T-helper 2 cell treated with Interferon-gamma antibody and Interleukin-4, amounts not matched to agents 5 μg/mL and 100 μg/mL, for 36 hours (primary cell): Measurements from ENCODE around the gene NT5DC3.
"Not testable (repeated sequence)": the region's sequence is repeated elsewhere in the genome, so short reads cannot be mapped to it uniquely, and the experiment has no call there.

ENCODE experiments used
- DNase-seq: peaks from one replicate; pipeline ENCODE4 v3.0.0; 2021; ENCODE audit warnings: low spot score
- H3K27ac Mint-ChIP-seq: one replicate; pipeline ENCODE4 v1.8.0; 2021; ENCODE audit warnings: mild to moderate bottlenecking, mixed read lengths
- H3K27me3 Mint-ChIP-seq: one replicate; pipeline ENCODE4 v1.8.0; 2021; ENCODE audit warnings: low read depth, mixed read lengths
- H3K36me3 Mint-ChIP-seq: one replicate; pipeline ENCODE4 v1.8.0; 2021; ENCODE audit warnings: low read depth, mixed read lengths
- H3K4me1 Mint-ChIP-seq: one replicate; pipeline ENCODE4 v1.8.0; 2021; ENCODE audit warnings: low read depth, mixed read lengths
- H3K4me3 Mint-ChIP-seq: one replicate; pipeline ENCODE4 v1.8.0; 2022; ENCODE audit warnings: mild to moderate bottlenecking, moderate library complexity, mixed read lengths
- H3K9me3 Mint-ChIP-seq: one replicate; pipeline ENCODE4 v1.8.0; 2021; ENCODE audit warnings: mixed read lengths

Gene NT5DC3

DNA sequence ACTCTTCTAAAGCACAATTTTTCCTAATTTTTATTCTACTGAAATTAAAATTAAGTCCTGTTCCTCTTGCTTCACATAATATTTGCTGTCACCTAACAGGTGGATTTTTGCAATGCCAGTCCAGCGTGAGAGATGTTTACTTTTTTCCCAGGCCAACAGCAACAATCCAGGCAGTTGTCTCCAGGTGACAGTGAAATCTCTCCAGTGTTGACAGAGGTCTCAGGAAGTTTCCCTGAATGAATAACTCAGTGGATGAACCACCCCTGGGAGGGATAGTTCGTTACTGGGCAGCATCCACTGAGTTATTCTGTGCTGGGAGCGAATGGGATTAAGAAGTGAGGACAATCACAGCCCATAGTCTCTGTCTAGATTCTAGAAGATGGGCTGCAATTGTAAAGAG is 7.1 kb upstream of the NT5DC3 start:
- peaks cover 25% of the 10 kb centered on the region for H3K27me3 Mint-ChIP-seq
- H3K36me3 Mint-ChIP-seq, result no peaks in the 10 kb centered on the region
- no peak overlapping the region for H3K27ac Mint-ChIP-seq

DNA sequence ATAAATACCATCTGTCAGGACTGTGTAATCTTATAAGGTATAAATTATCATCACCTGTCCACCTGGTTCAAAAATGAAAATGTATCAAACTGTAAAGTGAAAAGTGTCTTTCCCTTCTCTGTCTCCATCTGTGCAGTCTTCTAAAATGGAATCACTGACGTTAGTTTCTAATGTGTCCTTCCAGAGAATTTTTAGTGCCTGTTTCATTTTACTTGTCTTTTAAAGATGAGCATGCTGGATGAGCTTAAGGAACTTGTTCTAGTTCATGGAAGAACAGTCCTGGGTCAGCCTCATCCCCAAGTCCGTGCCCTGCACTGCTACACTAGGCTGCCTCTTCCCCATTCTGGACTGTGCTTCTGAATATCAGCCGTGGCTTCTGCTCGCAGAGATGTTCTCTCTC is 5.4 kb upstream of the NT5DC3 start:
- Mint-ChIP-seq H3K36me3 (no peaks in the 10 kb centered on the region), H3K9me3 (no peaks in the 10 kb centered on the region), H3K27ac (no peak overlapping the region), H3K4me1 (peaks cover 3% of the 10 kb centered on the region), H3K4me3 (no peak overlapping the region), H3K27me3 (peaks cover 26% of the 10 kb centered on the region)
- DNase-seq, result no peak

More for the DNA sequence above, 7.1 kb upstream of the NT5DC3 start:
- Mint-ChIP-seq H3K9me3 (no peaks in the 10 kb centered on the region), H3K4me3 (no peak overlapping the region), H3K4me1 (no peaks in the 10 kb centered on the region)
- DNase-seq, result no peak

GRCh38 chr12:103844305-103844704 is 3.3 kb upstream of the NT5DC3 start:
- H3K36me3 Mint-ChIP-seq, result no peaks in the 10 kb centered on the region

GRCh38 chr12:103841690-103842584 is 903 bp upstream of the NT5DC3 start:
- Mint-ChIP-seq H3K4me3 (peak overlapping the region; percentile 79), H3K4me1 (peaks cover 7% of the 10 kb centered on the region), H3K9me3 (no peaks in the 10 kb centered on the region)

More at GRCh38 chr12:103844305-103844704, 3.3 kb upstream of the NT5DC3 start:
- Mint-ChIP-seq H3K9me3 (no peaks in the 10 kb centered on the region), H3K27me3 (peaks cover 27% of the 10 kb centered on the region), H3K4me1 (peaks cover 6% of the 10 kb centered on the region), H3K27ac (no peak overlapping the region), H3K4me3 (no peak overlapping the region)
- DNase-seq, result no peak

DNA sequence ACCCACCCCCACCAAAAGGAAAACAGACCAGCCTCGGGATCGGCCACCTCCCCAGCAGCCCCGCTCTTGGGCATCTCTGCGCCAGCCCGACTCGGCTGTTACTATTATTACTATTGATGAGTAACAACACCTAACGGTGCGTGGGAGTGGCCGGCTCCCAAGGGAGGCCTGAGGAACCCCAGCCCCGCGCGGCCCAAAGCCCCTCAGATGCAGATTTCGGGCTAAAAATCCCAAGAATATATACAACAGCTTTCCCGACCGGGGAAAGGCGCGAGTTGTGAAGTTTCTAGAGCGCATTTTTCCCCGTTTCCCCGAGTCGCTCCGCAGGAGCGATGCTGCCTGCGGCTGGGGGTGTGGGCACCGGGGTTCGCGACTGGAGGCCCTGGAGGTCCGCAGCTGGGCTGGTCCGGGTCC is 565 bp downstream of the NT5DC3 start:
- DNase-seq, result peak; percentile 20
- Mint-ChIP-seq H3K4me1 (peaks cover 7% of the 10 kb centered on the region), H3K27me3 (peaks cover 27% of the 10 kb centered on the region)

More at GRCh38 chr12:103841690-103842584, 903 bp upstream of the NT5DC3 start:
- peaks cover 1% of the 10 kb centered on the region for H3K36me3 Mint-ChIP-seq
- peak overlapping the region; percentile 79 for H3K27ac Mint-ChIP-seq
- peak; percentile 56 for DNase-seq
- peaks cover 27% of the 10 kb centered on the region for H3K27me3 Mint-ChIP-seq

GRCh38 chr12:103839609-103840461 is 1.2 kb downstream of the NT5DC3 start:
- DNase-seq, result no peak
- Mint-ChIP-seq H3K4me3 (peak overlapping the region; percentile 87), H3K27me3 (peaks cover 25% of the 10 kb centered on the region), H3K9me3 (no peaks in the 10 kb centered on the region), H3K4me1 (peaks cover 7% of the 10 kb centered on the region), H3K36me3 (peaks cover 1% of the 10 kb centered on the region), H3K27ac (peak overlapping the region; percentile 22)

More for the DNA sequence above, 565 bp downstream of the NT5DC3 start:
- Mint-ChIP-seq H3K36me3 (peaks cover 1% of the 10 kb centered on the region), H3K27ac (peak overlapping the region; percentile 81), H3K9me3 (no peaks in the 10 kb centered on the region), H3K4me3 (peak overlapping the region; percentile 87)

DNA sequence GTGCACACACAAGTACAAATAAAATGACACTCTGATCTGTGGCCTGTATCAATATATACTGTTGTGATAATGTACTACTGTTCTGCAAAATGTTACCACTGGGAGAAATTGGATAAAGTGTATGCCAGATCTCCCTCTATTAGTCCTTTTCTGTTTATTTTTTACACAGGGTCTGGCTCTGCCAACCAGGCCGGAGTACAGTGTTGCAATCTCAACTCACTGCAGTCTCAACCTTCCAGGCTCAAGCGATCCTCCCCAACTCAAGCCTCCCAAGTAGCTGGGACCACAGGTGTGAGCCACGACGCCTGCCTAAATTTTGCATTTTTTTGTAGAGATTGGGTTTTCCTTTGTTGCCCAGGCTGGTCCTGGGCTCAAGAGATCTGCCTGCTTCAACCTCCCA is 1.9 kb downstream of the NT5DC3 start:
- H3K9me3 Mint-ChIP-seq, result no peaks in the 10 kb centered on the region
- H3K27ac Mint-ChIP-seq, result no peak overlapping the region
- H3K4me1 Mint-ChIP-seq, result peaks cover 7% of the 10 kb centered on the region
- peaks cover 17% of the 10 kb centered on the region for H3K27me3 Mint-ChIP-seq
- H3K4me3 Mint-ChIP-seq, result no peak overlapping the region
- no peak for DNase-seq
- peaks cover 1% of the 10 kb centered on the region for H3K36me3 Mint-ChIP-seq

- no peak for DNase-seq
- Mint-ChIP-seq H3K4me1 (peaks cover 7% of the 10 kb centered on the region), H3K27ac (no peak overlapping the region), H3K9me3 (no peaks in the 10 kb centered on the region), H3K4me3 (no peak overlapping the region), H3K36me3 (peaks cover 1% of the 10 kb centered on the region), H3K27me3 (peaks cover 10% of the 10 kb centered on the region)
Observed at GRCh38 chr12:103838254-103838914, 2.6 kb downstream of the NT5DC3 start.

GRCh38 chr12:103836345-103836744 is 4.7 kb downstream of the NT5DC3 start:
- no peak for DNase-seq
- Mint-ChIP-seq H3K4me1 (peaks cover 3% of the 10 kb centered on the region), H3K36me3 (peaks cover 5% of the 10 kb centered on the region), H3K9me3 (peaks cover 5% of the 10 kb centered on the region), H3K27me3 (peaks cover 4% of the 10 kb centered on the region), H3K27ac (no peak overlapping the region), H3K4me3 (no peak overlapping the region)

DNA sequence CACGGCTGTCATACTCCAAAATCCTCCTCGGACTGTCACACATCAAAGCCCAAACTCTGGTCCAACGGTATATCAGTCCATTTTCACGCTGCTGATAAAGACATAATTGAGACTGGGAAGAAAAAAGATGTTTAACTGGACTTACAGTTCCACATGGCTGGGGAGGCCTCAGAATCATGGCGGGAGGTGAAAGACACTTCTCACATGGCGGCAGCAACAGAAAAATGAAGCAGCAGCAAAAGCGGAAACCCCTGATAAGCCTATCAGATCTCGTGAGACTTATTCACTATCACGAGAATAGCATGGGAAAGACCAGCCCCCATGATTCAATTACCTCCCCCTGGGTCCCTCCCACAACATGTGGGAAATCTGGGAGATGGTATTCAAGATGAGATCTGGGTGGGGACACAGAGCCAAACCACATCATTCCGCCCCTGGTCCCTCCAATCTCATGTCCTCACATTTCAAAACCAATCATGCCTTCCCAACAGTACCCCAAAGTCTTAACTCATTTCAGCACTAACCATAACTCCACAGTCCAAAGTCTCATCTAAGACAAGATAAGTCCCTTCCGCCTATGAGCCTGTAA is 5.2 kb downstream of the NT5DC3 start:
- not testable (repeated sequence) for DNase-seq, H3K27me3 Mint-ChIP-seq, H3K36me3 Mint-ChIP-seq, H3K4me1 Mint-ChIP-seq, H3K27ac Mint-ChIP-seq, H3K9me3 Mint-ChIP-seq, H3K4me3 Mint-ChIP-seq

DNA sequence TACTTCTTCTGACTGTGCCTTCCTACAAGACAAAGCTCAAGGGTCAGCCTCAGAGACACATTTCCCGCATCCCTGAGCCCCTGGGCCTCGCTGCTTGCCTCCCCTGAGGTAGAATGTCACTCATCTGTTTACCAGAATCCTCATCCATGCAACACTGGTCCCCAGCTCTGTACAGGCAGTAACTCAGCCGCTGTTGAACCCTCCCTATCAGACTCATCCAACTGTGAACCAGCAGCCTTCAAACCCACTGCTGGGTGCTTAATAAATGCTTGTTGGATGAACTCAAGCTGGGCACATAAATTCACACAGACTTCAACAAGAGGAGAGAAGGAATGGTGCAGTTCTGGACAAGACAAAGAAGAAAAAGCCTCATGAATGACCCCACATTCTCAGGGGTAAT is 6.1 kb downstream of the NT5DC3 start:
- H3K9me3 Mint-ChIP-seq, result peaks cover 11% of the 10 kb centered on the region

DNA sequence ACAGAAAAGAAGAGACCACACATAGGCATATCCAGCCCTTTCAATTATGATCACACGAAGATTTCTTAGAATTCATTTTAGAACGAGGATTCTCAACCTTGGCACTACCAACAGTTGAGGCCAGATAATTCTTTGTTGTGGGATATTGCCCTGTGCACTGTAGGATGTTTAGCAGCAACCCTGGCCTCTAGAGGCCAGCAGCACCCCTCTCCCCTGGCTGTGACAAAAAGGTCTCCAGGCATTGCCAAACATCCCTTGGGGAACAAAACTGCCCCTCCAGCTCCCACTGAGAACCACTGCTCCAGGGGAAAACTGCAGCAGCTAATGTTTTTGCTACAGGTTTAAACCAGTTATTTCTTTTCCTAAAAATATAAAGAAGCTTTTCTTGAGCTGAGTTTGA is 7.1 kb downstream of the NT5DC3 start:
- Mint-ChIP-seq H3K4me1 (peaks cover 1% of the 10 kb centered on the region), H3K27ac (no peak overlapping the region), H3K4me3 (no peak overlapping the region), H3K36me3 (peaks cover 8% of the 10 kb centered on the region), H3K9me3 (peaks cover 11% of the 10 kb centered on the region), H3K27me3 (no peaks in the 10 kb centered on the region)
- DNase-seq, result no peak

More for the DNA sequence above, 6.1 kb downstream of the NT5DC3 start:
- Mint-ChIP-seq H3K4me1 (peaks cover 3% of the 10 kb centered on the region), H3K4me3 (no peak overlapping the region), H3K27me3 (peaks cover 4% of the 10 kb centered on the region), H3K36me3 (peaks cover 8% of the 10 kb centered on the region), H3K27ac (no peak overlapping the region)
- no peak for DNase-seq

GRCh38 chr12:103833095-103833775 is 7.8 kb downstream of the NT5DC3 start:
- H3K4me3 Mint-ChIP-seq, result no peak overlapping the region
- H3K9me3 Mint-ChIP-seq, result peaks cover 11% of the 10 kb centered on the region
- H3K27me3 Mint-ChIP-seq, result no peaks in the 10 kb centered on the region
- no peak overlapping the region for H3K27ac Mint-ChIP-seq
- H3K36me3 Mint-ChIP-seq, result peaks cover 8% of the 10 kb centered on the region
- no peaks in the 10 kb centered on the region for H3K4me1 Mint-ChIP-seq
- no peak for DNase-seq
